Measurements from ENCODE around the gene ZNF385B. TPM values are rescaled to one million over a fixed set of nuclear protein-coding genes. Genes with fewer than 3 reads are reported as not detected.

ZNF385B gene
- total and polyA plus RNA-seq, 9 donors, result 4.8 to 20.9 (median 9.1) TPM

- intact Hi-C loops (cut with DNase I), result no loop called here
- no peaks in the 10 kb centered on the region for H3K36me3 ChIP-seq
- WGBS, 3 donors, result 55 to 71% (median 61%) methylated on average over 3 of the region's 3 CpGs
These were observed 424.0 kb downstream of the ZNF385B start for GRCh38 chr2:179437430-179437829.

GRCh38 chr2:179435566-179435965 lies 425.8 kb downstream of the ZNF385B start:
- H3K9me3 ChIP-seq, result no peaks in the 10 kb centered on the region
- TF ChIP-seq POLR2A (IDR thresholded peaks at IDR 0.05) (no peak), CTCF (IDR thresholded peaks at IDR 0.05) (no peak), EP300 (IDR thresholded peaks at IDR 0.05) (no peak)
- H3K4me3 ChIP-seq, result no peak overlapping the region
- no peaks in the 10 kb centered on the region for H3K27me3 ChIP-seq
- intact Hi-C loops (cut with DNase I), result no loop called here
- no peak for DNase-seq
- H3K27ac ChIP-seq, result no peak overlapping the region
- 81 to 85% (median 85%) methylated on average over 2 of the region's 2 CpGs for WGBS, 3 donors
- H3K4me1 ChIP-seq (ENCODE audit: insufficient read depth), result no peaks in the 10 kb centered on the region
- H3K36me3 ChIP-seq, result no peaks in the 10 kb centered on the region

More at GRCh38 chr2:179437430-179437829, 424.0 kb downstream of the ZNF385B start:
- Histone ChIP-seq H3K4me1 (ENCODE audit: insufficient read depth) (no peaks in the 10 kb centered on the region), H3K4me3 (no peak overlapping the region), H3K9me3 (no peaks in the 10 kb centered on the region), H3K27me3 (no peaks in the 10 kb centered on the region), H3K27ac (no peak overlapping the region)
- DNase-seq, result no peak
- TF ChIP-seq POLR2A (IDR thresholded peaks at IDR 0.05), result no peak
- TF ChIP-seq CTCF (IDR thresholded peaks at IDR 0.05), result no peak
- TF ChIP-seq EP300 (IDR thresholded peaks at IDR 0.05), result no peak

- WGBS, 3 donors, result 50 to 74% (median 53%) methylated on average over 4 of the region's 4 CpGs
- intact Hi-C loops (cut with DNase I), result no loop called here
- H3K27ac ChIP-seq, result no peak overlapping the region
- DNase-seq, result no peak
- no peaks in the 10 kb centered on the region for H3K4me1 ChIP-seq (ENCODE audit: insufficient read depth)
- no peaks in the 10 kb centered on the region for H3K9me3 ChIP-seq
- TF ChIP-seq POLR2A (IDR thresholded peaks at IDR 0.05) (no peak), EP300 (IDR thresholded peaks at IDR 0.05) (no peak), CTCF (IDR thresholded peaks at IDR 0.05) (no peak)
- H3K4me3 ChIP-seq, result no peak overlapping the region
- H3K36me3 ChIP-seq, result no peaks in the 10 kb centered on the region
- H3K27me3 ChIP-seq, result no peaks in the 10 kb centered on the region
These were observed 426.4 kb downstream of the ZNF385B start for GRCh38 chr2:179435000-179435399.

- DNase-seq, result no peak
- WGBS, 3 donors, result 89 to 100% (median 97%) methylated on average over 1 of the region's 1 CpG
- H3K27me3 ChIP-seq, result no peaks in the 10 kb centered on the region
- no peaks in the 10 kb centered on the region for H3K4me1 ChIP-seq (ENCODE audit: insufficient read depth)
- intact Hi-C loops (cut with DNase I), result no loop called here
- no peaks in the 10 kb centered on the region for H3K36me3 ChIP-seq
- no peaks in the 10 kb centered on the region for H3K9me3 ChIP-seq
- no peak overlapping the region for H3K27ac ChIP-seq
- H3K4me3 ChIP-seq, result no peak overlapping the region
- TF ChIP-seq EP300 (IDR thresholded peaks at IDR 0.05) (no peak), POLR2A (IDR thresholded peaks at IDR 0.05) (no peak), CTCF (IDR thresholded peaks at IDR 0.05) (no peak)
These were observed 427.1 kb downstream of the ZNF385B start for GRCh38 chr2:179434357-179434756.

Measured in ovary (tissue), 9 donors.